GM12892 (cell line): ENCODE results near the gene COQ2.
"Not testable (repeated sequence)": the region's sequence is repeated elsewhere in the genome, so short reads cannot be mapped to it uniquely, and the experiment has no call there.

Source experiments
- DNase-seq: peaks from one replicate; pipeline ENCODE4 v3.0.0; 2011; ENCODE audit not compliant: insufficient read length
- FAIRE-seq: peaks from 2 replicates; lab custom pipeline; 2011; peaks lifted over from hg19 to GRCh38; lab: Jason Lieb, UNC
- POLR2A ChIP-seq: IDR thresholded peaks from 2 replicates; pipeline ENCODE4 v1.6.1; 2011; ENCODE audit warnings: low read depth, low read length, control low read depth
- POLR2AphosphoS5 ChIP-seq: IDR thresholded peaks from 2 replicates; pipeline ENCODE4 v1.6.1; 2011; ENCODE audit warnings: low read depth, low read length, control low read depth
- TAF1 ChIP-seq: IDR thresholded peaks from 2 replicates; pipeline ENCODE4 v1.6.1; 2011; ENCODE audit warnings: low read depth, mild to moderate bottlenecking, control low read depth, low read length, borderline replicate concordance

Gene COQ2

DNA sequence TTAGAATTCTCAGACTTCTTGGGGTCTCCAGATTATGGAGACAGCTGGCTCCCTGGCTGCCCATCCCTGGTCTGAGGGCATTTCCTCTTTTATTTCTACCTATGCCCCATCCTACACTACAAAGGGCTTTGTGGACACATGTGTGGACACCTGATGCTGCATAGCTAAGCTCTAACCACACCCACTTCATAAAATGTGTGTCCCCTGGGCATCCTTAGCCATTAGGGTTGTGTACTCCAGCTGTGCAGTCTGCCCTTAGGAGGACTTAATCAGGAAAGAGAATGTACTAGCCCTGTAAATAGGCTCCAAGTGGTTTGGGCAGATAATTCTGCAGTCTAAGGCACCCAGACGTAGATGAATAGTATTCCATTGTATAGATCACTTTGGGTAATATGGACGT is 47.0 kb downstream of the COQ2 start:
- FAIRE-seq (no peak), DNase-seq (no peak)
- TF ChIP-seq POLR2AphosphoS5 (no peak), TAF1 (no peak), POLR2A (no peak)

DNA sequence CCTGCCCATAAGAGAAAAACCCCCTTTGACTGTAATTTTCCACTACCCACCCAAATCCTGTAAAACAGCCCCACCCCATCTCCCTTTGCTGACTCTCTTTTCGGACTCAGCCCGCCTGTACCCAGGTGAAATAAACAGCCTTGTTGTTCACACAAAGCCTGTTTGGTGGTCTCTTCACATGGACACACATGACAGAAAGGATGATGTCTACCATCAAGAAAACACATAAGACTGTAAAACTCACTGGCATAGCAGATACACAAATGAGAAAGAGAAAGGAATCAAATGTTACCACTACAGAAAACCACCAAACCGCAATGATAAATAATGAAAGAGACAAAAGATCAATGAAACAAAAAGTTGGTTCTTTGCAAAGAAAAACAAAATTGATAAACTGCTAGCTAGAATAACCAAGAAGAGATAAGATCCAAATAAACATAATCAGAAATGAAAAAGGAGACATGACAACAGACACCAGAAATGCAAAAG is 48.9 kb downstream of the COQ2 start:
- peak; percentile 88 for FAIRE-seq
- DNase-seq, result not testable (repeated sequence)

DNA sequence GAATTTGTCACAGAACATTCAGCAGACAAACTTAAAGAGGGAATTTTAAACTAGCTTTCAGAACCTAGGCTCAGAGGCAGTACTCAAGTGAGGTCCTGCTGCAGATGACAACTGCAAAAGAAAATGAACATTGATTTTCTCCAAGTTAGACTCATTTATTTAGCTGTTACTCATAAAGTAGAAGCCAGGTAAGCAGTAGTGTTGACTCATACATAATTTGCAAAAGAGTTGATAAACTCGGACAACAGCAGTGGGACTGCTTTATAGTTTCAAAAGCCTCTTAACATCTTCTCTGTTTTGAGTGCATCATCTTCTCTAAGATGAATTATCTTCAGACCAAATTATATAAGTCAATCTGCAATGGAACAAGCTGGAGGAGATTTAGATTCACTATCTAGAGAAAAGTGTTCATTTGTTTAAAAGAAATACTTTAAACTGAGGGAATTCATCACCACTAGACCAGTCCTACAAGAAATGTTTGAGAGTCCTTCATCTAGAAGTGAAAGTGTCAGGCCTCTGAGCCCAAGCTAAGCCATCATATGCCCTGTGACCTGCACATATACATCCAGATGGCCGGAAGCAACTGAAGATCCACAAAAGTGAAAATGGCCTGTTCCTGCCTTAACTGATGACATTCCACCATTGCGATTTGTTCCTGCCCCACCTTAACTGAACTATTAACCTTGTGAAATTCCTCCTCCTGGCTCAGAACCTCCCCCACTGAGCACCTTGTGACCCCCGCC is 49.5 kb downstream of the COQ2 start:
- TF ChIP-seq POLR2A (no peak), TAF1 (no peak), POLR2AphosphoS5 (no peak)
- FAIRE-seq, result peak; percentile 78
- DNase-seq, result no peak

DNA sequence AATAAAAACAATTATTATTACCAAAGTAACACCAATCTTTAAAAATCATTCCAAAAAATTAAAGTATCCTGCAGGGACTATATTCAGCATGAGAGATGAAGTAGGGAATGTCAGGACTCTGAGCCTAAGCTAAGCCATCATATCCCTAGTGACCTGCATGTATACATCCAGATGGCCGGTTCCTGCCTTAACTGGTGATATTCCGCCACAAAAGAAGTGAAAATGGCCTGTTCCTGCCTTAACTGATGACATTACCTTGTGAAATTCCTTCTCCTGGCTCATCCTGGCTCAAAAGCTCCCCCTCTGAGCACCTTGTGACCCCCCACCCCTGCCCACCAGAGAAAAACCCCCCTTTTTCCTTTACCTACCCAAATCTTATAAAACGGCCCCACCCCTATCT is 50.2 kb downstream of the COQ2 start:
- DNase-seq, result not testable (repeated sequence)
- peak; percentile 64 for FAIRE-seq

DNA sequence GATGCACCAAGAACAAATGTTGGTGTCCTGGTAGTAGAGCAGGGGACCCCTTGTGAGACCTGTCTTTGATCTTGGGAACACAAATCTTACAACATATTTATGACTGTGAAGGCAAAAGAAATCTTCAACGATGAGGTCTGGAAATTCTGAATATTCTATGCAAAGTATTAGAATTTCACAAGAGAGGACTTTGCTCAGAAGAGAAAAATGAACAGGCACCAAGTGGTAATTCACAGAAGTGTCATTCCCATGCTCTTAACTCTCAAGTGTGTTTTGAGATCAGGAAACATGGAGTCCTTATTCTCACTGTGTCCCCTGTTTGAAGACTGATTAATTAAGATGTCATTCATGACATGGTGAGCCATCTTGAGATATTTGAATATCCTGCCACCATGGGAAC is 52.5 kb downstream of the COQ2 start:
- TF ChIP-seq POLR2AphosphoS5 (no peak), POLR2A (no peak), TAF1 (no peak)
- DNase-seq, result no peak
- FAIRE-seq, result no peak

DNA sequence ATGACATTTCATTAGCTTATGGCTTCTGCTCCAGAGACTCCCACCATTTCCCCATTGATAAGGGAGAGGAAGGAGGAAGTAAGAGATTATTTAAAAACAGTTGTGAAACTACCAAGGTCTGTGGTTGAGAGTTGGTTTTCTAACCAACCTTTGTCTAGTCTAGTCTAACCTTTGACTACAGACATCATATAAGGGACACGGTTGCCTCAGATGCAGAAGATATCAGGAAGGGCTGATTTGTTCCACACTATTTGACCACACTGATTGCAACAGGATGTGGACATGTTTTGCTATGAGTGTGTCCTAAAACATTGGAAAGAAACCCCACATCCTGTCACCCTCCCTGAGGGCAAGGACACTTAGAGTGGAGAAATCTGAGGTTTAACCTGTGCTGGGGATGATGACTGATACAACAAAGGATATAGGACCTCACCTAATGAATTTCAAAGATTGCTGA is 53.0 kb downstream of the COQ2 start:
- FAIRE-seq, result peak; percentile 93
- no peak for TF ChIP-seq TAF1
- no peak for TF ChIP-seq POLR2AphosphoS5
- no peak for TF ChIP-seq POLR2A
- no peak for DNase-seq

DNA sequence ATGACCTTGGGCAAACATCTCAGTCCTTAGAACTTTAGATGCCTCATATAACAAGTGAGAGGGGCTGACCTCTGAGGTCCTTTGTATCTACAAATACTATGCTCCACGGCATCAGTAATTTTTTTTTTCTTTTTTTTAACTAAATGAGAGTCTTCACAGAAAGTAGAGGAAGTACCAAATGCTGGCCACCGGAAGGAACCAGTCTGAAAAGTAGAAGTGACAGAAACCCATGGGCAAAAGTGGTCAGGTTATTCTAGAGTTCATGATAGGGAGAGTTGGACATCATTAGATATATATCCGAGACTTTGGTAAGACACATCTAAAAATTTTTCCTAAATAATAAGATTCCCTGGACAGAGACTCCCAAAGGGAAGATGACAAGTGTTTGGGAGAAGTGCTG is 53.7 kb downstream of the COQ2 start:
- no peak for DNase-seq
- FAIRE-seq, result no peak
- TF ChIP-seq POLR2A (no peak), TAF1 (no peak), POLR2AphosphoS5 (no peak)

DNA sequence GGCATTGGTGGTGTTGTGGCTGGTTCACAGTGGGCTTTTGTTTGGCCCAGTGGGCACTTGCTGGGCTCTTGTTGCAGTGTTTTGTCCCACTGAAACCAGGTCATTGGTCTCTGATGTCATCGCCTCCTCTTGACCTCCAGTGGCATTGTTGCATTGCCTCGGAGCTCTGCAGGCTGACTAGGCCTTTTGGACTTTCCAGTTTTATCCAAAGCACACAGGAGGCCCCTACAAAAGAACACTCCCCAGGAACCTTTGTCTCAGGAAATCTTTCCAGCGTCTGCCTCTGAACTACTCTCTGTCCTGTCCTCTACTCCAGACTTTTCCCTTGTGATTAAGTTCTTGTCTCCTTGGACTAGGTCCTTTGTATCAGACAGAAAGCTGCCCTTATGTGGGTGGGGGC is 54.8 kb downstream of the COQ2 start:
- DNase-seq (no peak), FAIRE-seq (no peak)
- TF ChIP-seq TAF1 (no peak), POLR2AphosphoS5 (no peak), POLR2A (no peak)

DNA sequence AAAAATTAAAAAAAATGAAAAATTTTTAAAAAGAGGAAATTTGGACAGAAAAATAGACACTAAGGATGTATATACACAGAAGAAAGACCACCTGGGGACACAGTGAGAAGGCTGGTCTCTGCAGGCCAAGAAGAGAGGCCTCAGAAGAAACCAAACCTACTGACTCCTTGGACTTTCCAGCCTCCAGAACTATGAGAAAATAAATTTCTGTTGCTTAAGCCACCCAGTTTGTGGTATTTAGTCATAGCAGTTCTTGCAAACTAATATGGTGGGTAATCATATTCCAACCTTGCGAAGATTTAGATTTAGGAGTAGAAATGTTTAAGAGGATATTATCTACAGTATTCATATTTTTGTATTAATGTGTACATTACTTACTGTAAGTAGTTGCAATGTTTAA is 56.4 kb downstream of the COQ2 start:
- no peak for TF ChIP-seq POLR2AphosphoS5
- no peak for TF ChIP-seq POLR2A
- TF ChIP-seq TAF1, result no peak
- DNase-seq (no peak), FAIRE-seq (peak; percentile 33)

DNA sequence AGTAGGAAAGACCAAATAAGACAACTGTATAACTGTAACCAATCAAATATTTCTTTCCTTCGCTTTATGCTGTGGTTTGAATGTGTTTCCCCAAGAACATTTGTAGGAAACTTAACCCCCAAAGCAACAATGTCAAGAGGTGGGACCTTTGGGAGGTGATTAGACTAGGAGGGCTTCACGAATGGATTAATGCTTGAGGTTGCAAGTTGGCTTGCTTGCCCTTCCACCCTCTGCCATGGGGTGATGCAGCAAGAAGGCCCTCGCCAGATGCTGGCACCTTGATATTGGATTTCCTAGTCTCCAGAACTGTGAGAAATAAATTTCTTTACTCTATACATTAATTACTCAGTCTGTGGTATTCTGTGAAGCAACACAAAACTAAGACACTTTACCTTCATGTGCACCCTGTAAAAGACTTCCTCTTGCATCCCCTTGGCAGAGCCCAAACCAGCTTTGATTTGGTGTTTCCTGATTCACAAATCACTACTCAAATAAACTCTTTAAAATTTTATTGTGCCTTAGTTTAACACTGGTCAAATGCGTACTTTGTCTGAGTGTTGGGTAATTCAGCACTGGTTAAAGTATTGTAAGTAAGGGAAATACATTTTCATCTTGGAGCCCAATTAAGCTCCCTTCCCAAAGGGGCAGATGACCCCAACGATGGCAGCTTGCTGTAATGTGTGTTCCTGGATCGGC is 59.9 kb downstream of the COQ2 start:
- DNase-seq (no peak), FAIRE-seq (no peak)
- TF ChIP-seq POLR2A (no peak), POLR2AphosphoS5 (no peak), TAF1 (no peak)

DNA sequence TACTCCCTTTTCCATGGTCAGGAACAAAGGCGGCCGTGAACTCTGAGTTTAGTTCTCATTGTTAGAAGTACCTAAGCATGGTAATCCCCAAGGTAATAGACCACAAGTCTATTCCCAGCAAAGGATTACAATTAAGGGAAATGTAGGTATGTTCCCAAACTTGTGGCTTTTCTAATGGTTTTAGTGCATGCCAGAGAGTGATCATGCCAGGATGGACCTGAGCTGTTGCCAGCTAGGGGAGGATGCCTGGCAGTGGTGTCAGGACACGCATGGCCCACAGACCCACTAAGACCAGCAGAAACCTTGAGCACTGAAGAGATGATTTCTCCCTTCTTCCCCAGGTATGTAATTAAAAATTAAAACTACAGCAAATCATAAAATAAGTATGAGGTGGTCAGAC is 60.8 kb downstream of the COQ2 start:
- FAIRE-seq (no peak), DNase-seq (no peak)
- TF ChIP-seq POLR2A (no peak), TAF1 (no peak), POLR2AphosphoS5 (no peak)

DNA sequence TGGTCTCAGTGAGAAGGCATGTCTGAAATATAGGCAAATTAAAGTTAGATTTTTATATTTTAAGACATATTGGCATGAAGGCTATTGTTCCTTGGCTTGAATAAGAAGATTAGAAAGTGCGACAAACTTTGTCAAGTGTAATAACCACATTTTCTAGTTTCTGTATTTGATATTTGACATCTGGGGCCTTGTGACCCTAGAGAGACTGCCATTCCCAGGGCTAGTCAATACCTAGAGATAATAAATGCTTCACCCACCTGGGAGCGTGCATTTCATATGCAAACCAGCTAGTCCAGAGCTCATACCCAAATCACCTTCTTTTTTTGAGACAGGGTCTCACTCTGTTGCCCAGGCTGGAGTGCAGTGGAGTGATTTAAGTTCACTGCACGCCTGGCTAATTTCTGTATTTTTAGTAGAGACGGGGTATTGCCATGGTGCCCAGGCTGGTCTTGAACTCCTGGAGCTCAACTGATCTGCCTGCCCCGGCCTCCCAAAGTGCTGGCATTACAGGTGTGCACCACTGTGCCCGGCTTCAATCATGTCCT is 62.6 kb downstream of the COQ2 start:
- no peak for DNase-seq
- TF ChIP-seq TAF1, result no peak
- TF ChIP-seq POLR2AphosphoS5, result no peak
- no peak for TF ChIP-seq POLR2A
- peak; percentile 73 for FAIRE-seq
